Measurements from ENCODE around the gene PEX14. TPM values are rescaled to one million over a fixed set of nuclear protein-coding genes. Genes with fewer than 3 reads are reported as not detected.

Gene PEX14
- total RNA-seq, 4 donors from 2014 or later, result 14.6 to 19.0 (median 17.6) TPM

GRCh38 chr1:10438677-10439163, 36.0 kb upstream of the PEX14 start:
- no peaks in the 10 kb centered on the region for H3K27me3 ChIP-seq
- no peaks in the 10 kb centered on the region for H3K4me1 ChIP-seq
- 84% methylated on average over 7 of the region's 7 CpGs for WGBS
- H3K36me3 ChIP-seq, result peaks cover 4% of the 10 kb centered on the region
- no peaks in the 10 kb centered on the region for H3K9me3 ChIP-seq
- no peak for DNase-seq (ENCODE audit: low spot score in 2 of 2)
- H3K27ac ChIP-seq, result no peak overlapping the region
- no peak overlapping the region for H3K4me3 ChIP-seq
- TF ChIP-seq EP300 (IDR thresholded peaks at IDR 0.05) (no peak), POLR2A (IDR thresholded peaks at IDR 0.05) (no peak), POLR2AphosphoS5 (IDR thresholded peaks at IDR 0.05) (no peak)
- TF ChIP-seq, protein P1, sequence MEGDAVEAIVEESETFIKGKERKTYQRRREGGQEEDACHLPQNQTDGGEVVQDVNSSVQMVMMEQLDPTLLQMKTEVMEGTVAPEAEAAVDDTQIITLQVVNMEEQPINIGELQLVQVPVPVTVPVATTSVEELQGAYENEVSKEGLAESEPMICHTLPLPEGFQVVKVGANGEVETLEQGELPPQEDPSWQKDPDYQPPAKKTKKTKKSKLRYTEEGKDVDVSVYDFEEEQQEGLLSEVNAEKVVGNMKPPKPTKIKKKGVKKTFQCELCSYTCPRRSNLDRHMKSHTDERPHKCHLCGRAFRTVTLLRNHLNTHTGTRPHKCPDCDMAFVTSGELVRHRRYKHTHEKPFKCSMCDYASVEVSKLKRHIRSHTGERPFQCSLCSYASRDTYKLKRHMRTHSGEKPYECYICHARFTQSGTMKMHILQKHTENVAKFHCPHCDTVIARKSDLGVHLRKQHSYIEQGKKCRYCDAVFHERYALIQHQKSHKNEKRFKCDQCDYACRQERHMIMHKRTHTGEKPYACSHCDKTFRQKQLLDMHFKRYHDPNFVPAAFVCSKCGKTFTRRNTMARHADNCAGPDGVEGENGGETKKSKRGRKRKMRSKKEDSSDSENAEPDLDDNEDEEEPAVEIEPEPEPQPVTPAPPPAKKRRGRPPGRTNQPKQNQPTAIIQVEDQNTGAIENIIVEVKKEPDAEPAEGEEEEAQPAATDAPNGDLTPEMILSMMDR (IDR thresholded peaks at IDR 0.05), result no peak

DNA sequence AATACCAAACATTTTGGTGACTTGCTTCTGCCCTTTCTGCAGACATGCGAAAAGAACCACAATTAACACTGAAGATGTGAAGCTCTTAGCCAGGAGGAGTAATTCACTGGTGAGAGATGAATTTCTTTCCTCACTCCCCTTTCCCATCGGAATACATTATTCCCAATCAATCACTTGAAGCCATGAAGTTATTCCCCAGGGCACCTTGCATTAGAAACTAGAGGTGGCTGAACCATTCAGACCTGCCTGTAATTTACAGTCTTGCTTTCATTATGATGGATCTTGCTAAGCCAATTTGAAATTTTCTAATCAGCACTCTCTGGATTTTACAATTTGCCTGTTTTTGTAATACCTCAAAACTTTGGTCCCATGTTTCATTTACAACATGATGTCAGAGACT, 34.4 kb upstream of the PEX14 start:
- peaks cover 4% of the 10 kb centered on the region for H3K36me3 ChIP-seq
- WGBS, result 89% methylated on average over 2 of the region's 2 CpGs
- DNase-seq (ENCODE audit: low spot score in 2 of 2), result no peak
- H3K27me3 ChIP-seq, result no peaks in the 10 kb centered on the region
- H3K4me3 ChIP-seq, result no peak overlapping the region
- no peak overlapping the region for H3K27ac ChIP-seq
- H3K9me3 ChIP-seq, result no peaks in the 10 kb centered on the region
- no peaks in the 10 kb centered on the region for H3K4me1 ChIP-seq
- TF ChIP-seq EP300 (IDR thresholded peaks at IDR 0.05) (no peak), POLR2AphosphoS5 (IDR thresholded peaks at IDR 0.05) (no peak), POLR2A (IDR thresholded peaks at IDR 0.05) (no peak)
- TF ChIP-seq, protein P1 (IDR thresholded peaks at IDR 0.05), result no peak

DNA sequence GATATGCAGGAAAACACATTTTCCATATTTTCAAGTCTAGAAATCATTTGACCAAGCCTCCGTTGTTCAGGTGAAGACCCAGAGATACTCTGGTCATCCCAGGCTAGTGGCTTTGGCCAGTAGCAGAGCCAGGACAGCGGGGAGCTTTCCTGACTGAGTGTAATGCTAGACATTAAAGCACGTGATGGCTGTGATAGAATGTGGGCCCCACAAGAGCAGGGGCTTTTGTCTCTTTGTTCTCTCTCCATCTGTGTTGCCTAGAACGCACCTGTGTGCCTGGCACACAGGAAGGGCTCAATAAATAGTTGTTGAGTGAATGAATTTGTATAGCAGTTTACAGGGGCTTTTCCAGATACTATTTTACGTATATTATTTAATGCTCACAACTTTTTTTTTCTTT, 34.0 kb upstream of the PEX14 start:
- TF ChIP-seq, protein P1 (IDR thresholded peaks at IDR 0.05), result no peak
- no peak for TF ChIP-seq EP300 (IDR thresholded peaks at IDR 0.05)
- TF ChIP-seq POLR2A (IDR thresholded peaks at IDR 0.05), result no peak
- TF ChIP-seq POLR2AphosphoS5 (IDR thresholded peaks at IDR 0.05), result no peak
- Histone ChIP-seq H3K27me3 (no peaks in the 10 kb centered on the region), H3K9me3 (no peaks in the 10 kb centered on the region), H3K27ac (no peak overlapping the region), H3K4me1 (no peaks in the 10 kb centered on the region), H3K36me3 (peaks cover 4% of the 10 kb centered on the region), H3K4me3 (no peak overlapping the region)
- WGBS, result 91% methylated on average over 5 of the region's 5 CpGs
- DNase-seq (ENCODE audit: low spot score in 2 of 2), result no peak

DNA sequence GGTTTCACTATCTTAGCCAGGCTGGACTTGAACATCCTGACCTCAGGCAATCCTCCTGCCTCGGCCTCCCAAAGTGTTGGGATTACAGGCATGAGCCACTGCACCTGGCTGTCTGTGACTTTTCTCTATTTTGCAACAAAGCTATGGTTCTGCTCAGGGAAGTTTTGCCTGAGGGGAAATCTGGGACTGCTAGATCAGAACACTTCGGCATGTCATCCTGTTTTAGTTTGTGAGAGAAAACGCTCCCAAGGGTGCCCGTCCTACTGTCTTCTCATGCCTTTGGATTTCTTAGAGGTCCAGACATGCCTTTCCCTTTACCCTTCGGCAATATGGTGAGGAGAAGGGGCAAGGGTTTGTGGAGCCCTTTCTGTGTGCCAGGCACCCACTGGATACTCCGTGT, 30.5 kb upstream of the PEX14 start:
- DNase-seq (ENCODE audit: low spot score in 2 of 2), result no peak
- peaks cover 4% of the 10 kb centered on the region for H3K36me3 ChIP-seq
- no peak overlapping the region for H3K4me3 ChIP-seq
- WGBS, result 59% methylated on average over 6 of the region's 6 CpGs
- TF ChIP-seq POLR2AphosphoS5 (IDR thresholded peaks at IDR 0.05) (no peak), POLR2A (IDR thresholded peaks at IDR 0.05) (no peak), EP300 (IDR thresholded peaks at IDR 0.05) (no peak)
- TF ChIP-seq, protein P1 (IDR thresholded peaks at IDR 0.05), result no peak
- H3K4me1 ChIP-seq, result no peaks in the 10 kb centered on the region
- H3K9me3 ChIP-seq, result no peaks in the 10 kb centered on the region
- no peaks in the 10 kb centered on the region for H3K27me3 ChIP-seq
- H3K27ac ChIP-seq, result no peak overlapping the region

- Histone ChIP-seq H3K27ac (no peak overlapping the region), H3K4me1 (no peaks in the 10 kb centered on the region), H3K36me3 (peaks cover 4% of the 10 kb centered on the region), H3K9me3 (no peaks in the 10 kb centered on the region), H3K27me3 (no peaks in the 10 kb centered on the region), H3K4me3 (no peak overlapping the region)
- DNase-seq (ENCODE audit: low spot score in 2 of 2), result no peak
- 67% methylated on average over 7 of the region's 7 CpGs for WGBS
- TF ChIP-seq EP300 (IDR thresholded peaks at IDR 0.05) (no peak), POLR2AphosphoS5 (IDR thresholded peaks at IDR 0.05) (no peak), POLR2A (IDR thresholded peaks at IDR 0.05) (no peak)
- TF ChIP-seq, protein P1 (IDR thresholded peaks at IDR 0.05), result no peak
Measured at GRCh38 chr1:10444795-10445397, 29.9 kb upstream of the PEX14 start.
